Fibroblast of lung (primary cell): Measurements from ENCODE around the gene KHNYN.

Experiments used
- CTCF ChIP-seq, 2 donors: IDR thresholded peaks in 1 of 2; conservative IDR thresholded peaks in 1 of 2; 1 replicate in 1 of 2; 2 replicates in 1 of 2; pipeline ENCODE4 v1.5.1; 2011 to 2012; ENCODE audit warnings: low read length in 2 of 2, control low read depth in 1 of 2, inconsistent platforms in 1 of 2, low read depth in 1 of 2, mild to moderate bottlenecking in 1 of 2
- EZH2 ChIP-seq: IDR thresholded peaks from 2 replicates; pipeline ENCODE4 v1.5.1; 2012; ENCODE audit warnings: low read length, control low read depth, mild to moderate bottlenecking; ENCODE audit errors: missing control alignments

- no peak for TF ChIP-seq CTCF (conservative IDR thresholded peaks at IDR 0.05 in 1 of 2, IDR thresholded peaks at IDR 0.05 in 1 of 2; ENCODE audit: low read depth in 1 of 2, low read length in 2 of 2)
- TF ChIP-seq EZH2 = no peak
These were observed 40.4 kb upstream of the KHNYN start for GRCh38 chr14:24389226-24389848.
